ENCODE measurements around the gene PGGT1B.
"Not testable (repeated sequence)": the region's sequence is repeated elsewhere in the genome, so short reads cannot be mapped to it uniquely, and the experiment has no call there.

PGGT1B gene

GRCh38 chr5:115257981-115258380 lies 4.7 kb downstream of the PGGT1B start:
- FAIRE-seq: no peak

DNA sequence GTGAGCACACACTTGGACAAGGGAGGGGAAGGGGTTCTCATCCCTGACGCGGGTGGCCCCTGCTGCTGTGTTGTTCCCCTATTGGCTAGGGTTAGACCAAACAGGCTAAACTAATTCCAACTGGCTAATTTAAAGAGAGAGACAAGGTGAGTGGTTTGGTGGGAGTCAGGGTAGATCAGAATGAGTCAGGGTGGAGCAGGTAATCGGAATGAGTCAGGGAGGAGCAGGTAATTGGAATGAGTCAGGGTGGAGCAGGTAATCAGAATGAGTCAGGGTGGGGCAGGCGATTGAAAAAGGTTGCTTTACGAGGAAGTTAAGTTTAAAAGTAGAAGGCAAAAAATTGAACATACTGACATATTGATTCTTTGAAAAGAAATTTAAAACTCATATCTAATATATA lies 13.3 kb downstream of the PGGT1B start:
- not testable (repeated sequence) for FAIRE-seq

DNA sequence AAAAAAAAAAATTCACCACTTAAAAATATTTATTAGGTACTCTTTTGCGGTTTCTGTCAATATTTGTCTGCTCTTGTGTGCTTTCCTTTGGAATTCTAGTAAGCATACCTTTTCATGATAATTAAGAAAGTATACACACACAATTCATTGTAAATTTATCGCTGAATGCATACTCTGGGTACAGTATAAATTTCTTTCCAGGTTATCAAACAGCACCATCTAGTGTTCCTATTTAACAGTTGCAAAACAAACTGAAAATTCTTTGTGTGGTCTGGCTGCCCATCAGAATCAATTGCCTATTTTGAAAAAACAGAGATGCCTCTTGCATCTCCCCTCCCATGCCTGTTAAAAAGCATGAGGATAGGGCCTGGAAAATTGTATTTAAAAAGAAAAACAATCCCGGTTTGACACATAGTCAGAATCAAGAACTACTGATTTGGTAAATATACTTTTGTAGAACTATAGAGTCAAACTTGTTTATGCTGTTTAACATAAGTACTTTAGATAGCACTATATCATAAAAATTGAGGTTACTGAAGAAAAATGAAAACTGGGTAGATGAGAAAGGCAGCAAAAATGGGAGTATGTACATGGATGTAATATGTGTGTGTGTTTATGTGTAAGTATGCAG lies 16.2 kb downstream of the PGGT1B start:
- FAIRE-seq: peak; percentile 98

DNA sequence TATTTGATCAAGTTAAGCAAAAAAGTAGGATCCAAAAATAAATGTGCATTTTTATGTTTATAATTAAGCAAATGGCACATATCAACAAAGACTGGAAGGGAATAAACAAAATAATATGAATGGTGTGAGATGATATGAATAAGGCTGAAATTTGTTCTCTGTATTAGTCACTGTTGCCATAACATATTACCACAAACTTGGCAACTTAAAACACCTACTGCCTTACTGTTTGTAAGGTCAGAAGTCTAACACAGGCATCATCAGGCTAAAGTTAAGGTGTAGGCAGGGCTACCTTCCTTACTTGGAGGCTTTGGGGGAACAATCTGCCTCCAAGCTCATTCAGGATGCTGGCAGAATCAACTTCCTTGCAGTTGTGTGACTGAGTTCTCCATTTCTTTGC lies 19.3 kb downstream of the PGGT1B start:
- no peak for FAIRE-seq

GRCh38 chr5:115241881-115242642 lies 20.6 kb downstream of the PGGT1B start:
- FAIRE-seq: no peak

- FAIRE-seq: peak; percentile 72
Measured at GRCh38 chr5:115237066-115237465, 25.6 kb downstream of the PGGT1B start.

DNA sequence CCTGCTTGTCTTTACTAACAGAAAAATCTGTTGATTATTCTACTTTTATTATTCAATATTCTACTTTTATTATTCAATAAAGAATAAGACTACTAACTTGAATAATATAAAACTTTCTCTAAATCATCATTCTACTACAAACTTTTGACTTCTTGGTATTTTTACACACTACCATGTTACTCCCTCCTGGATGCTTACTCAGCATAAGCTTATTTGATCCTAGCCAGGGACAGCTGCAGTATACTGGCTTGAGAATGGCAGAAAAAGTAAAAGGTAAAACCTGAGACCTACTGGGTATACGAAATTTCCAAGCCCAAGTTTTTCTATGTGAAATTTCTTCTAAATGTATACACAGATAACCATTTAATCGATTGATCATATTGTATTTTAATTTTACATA lies 26.1 kb downstream of the PGGT1B start:
- FAIRE-seq: no peak

- FAIRE-seq: no peak
Measured at GRCh38 chr5:115231598-115231997, 31.1 kb downstream of the PGGT1B start.

- no peak for FAIRE-seq
Measured at GRCh38 chr5:115229606-115230005, 33.1 kb downstream of the PGGT1B start.

- no peak for FAIRE-seq
Measured at GRCh38 chr5:115227281-115227680, 35.4 kb downstream of the PGGT1B start.

- no peak for FAIRE-seq
Measured at GRCh38 chr5:115214541-115214940, 48.1 kb downstream of the PGGT1B start.

DNA sequence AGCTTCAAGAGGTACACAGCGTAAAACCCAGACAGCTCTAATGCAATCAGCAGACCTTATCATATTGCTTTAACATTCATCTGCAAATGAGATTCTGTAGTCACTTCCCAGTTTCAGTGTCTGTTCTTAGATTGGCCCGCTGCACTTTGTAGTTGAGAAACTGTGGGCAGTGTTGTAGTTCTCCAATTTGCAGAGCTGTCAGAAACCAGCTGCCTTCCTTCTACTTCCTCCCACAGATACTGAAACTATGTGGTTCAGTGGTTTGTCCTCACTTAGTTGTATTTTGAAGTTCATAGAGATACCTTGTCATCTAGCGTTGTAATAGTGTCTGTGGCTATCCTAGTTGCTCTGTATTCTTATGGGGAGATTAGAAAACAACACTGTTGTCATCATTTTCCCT lies 53.4 kb downstream of the PGGT1B start:
- no peak for FAIRE-seq

- no peak for FAIRE-seq
Measured at GRCh38 chr5:115202952-115203351, 59.7 kb downstream of the PGGT1B start.

DNA sequence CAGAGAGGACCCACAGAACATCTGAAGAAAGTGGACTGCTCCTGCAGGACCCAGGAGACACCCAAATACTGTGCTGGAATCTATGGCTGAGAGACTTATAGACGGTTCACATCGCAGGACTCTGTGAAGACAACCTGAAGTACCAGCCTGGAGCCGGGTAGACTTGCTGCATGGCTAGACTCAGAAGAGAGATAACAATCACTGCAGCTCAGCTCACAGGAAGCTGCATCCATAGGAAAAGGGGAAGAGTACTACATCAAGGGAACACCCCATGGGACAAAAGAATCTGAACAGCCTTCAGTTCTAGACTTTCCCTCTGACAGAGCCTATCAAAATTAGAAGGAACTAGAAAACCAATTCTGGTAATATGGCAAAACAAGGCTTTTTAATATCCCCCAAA lies 66.5 kb downstream of the PGGT1B start:
- no peak for FAIRE-seq

DNA sequence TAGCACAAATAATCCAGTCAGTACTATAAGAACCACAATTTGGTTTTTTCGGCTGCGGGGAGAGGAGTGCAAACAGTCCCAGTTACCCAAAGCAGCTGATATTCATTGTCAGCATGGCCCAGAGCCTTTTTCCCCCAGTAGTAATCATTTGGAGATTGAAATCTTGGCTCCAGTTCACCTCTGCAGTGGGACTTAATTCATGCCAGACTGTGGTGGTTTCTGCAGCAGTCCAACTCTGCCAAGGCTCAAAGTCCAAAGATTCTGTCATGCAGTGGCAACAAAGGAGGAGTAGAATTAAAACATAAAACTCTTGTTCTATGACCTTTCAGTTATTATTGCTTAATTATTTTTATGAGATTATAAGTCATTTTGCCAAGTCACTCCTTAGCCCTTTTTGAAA lies 68.0 kb downstream of the PGGT1B start:
- FAIRE-seq: peak; percentile 38

- no peak for FAIRE-seq
Measured at GRCh38 chr5:115193295-115193694, 69.4 kb downstream of the PGGT1B start.

GRCh38 chr5:115192098-115192497 lies 70.6 kb downstream of the PGGT1B start:
- no peak for FAIRE-seq

DNA sequence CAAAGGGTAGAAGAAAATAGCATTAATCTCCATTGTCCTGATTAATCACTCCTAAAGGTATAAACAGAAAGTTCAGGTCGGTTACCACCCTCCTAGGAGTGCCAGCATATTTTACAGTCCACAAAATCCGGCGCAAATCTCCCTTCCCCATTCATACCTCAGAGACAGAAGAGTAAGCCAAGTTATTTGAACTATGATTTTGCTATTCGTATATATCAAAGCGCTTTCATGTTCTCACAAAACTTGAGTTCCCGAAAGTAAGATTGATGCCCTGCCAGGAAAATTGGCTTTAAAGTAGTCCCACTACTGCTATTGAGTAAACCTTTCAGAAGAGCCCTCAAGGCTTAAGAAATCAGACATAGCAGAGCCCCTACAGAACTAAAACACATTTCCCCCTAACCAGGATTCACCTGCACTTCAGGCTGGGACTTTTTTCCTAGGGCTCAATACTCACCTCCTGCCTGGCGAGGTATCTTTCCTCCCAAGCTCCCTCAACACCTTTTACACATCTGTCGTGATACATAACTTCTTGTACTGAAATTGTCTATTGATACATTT lies 71.1 kb downstream of the PGGT1B start:
- no peak for FAIRE-seq

GRCh38 chr5:115190388-115190787 lies 72.3 kb downstream of the PGGT1B start:
- no peak for FAIRE-seq

- no peak for FAIRE-seq
Measured at GRCh38 chr5:115189866-115190265, 72.8 kb downstream of the PGGT1B start.

GRCh38 chr5:115186794-115187193 lies 75.9 kb downstream of the PGGT1B start:
- FAIRE-seq: no peak

DNA sequence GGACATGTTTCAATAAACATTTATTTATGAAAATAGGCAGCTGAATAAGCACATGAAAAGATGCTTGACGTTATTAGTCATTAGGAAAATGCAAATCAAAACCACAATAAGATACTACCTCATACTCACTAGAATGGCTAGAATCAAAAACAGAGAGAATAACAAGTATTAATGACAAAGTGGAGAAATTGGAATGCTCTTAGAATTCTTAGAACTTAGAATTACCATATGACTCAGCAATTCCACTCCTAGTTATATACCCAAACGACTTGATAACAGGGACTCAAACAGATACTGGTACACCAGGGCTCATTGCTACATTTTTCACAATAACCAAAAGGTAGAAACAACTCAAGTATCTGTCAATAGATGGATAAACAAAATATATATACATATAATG lies 77.9 kb downstream of the PGGT1B start:
- FAIRE-seq: no peak

GRCh38 chr5:115181757-115182156 lies 80.9 kb downstream of the PGGT1B start:
- no peak for FAIRE-seq

DNA sequence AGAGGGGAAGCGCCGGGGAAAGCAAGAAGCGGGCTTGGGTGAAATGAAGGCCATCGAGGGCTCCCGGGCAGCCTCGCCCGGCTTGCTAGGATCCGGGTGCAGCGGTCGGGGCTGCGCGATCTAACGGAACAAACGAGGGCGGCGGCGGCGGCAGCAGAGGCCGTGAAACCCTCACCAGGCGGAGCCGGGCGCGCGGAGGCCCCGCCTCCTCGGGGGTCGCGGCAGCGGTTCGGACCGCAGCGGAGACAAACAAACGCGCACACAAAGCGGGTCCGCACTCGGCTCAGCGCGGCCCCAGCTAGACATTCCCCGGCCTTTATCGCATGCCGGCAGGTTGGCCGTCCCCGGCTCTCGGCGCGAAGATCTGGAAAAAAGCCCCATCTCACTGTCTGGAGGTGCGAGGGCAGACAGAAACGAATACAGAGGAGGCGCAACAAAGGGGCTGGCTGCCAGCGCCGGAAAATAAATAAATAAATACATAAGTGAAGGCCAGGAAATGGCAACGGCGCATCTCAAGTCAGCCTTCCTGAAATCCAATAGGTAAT lies 82.4 kb downstream of the PGGT1B start:
- no peak for FAIRE-seq
